Measurements from ENCODE around the gene STING1.

DNA sequence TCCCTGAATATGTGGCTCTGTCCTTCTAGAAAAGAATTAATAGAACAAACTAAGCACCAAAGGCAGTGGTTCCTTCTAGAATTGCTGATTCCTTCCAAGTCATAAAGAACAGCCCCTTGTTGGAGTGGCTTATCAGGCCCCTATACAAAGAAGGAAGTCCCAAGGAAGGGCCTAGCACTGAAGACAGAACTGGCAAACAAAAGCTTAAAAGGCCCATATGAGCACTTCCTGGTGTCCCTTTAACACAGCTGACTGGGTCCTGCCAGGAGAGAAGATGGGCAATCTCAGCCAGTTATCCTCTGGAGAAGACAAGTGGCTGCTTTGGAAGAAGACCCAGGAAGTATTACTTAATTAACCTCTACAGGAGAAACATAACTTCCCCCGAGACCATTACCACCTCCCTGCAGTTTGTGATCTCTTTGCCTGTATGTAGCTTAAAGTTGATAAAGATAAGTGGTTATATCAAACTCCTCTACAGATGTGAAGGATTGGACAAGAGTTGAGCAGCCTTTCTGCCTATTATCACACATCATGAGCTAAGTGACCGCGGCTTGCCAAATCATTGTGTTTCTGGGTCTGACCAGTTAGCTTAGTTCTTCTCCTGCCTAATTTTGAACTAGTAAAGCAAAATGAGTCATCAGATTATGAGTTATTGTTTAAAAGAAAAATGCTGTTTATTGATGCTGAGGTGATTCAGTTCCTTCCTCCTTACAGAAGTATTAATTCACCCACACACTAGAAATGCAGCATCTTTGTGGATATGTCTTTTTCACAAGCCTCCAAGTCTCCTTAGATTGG, 13.3 kb upstream of the STING1 start:
- TF ChIP-seq ATF3 (IDR thresholded peaks at IDR 0.05; ENCODE audit: insufficient read depth, low read depth, low read length) (no peak), CHD1 (IDR thresholded peaks at IDR 0.05; ENCODE audit: low read depth, low read length) (no peak), POLR2A (IDR thresholded peaks at IDR 0.05; ENCODE audit: control extremely low read depth in 1 of 2, low read depth in 2 of 2, low read length in 2 of 2) (no peak), CTCF (IDR thresholded peaks at IDR 0.05; ENCODE audit: control extremely low read depth in 1 of 3, insufficient read depth in 1 of 3, low read depth in 1 of 3, low read length in 3 of 3) (no peak), GABPA (IDR thresholded peaks at IDR 0.05; ENCODE audit: borderline replicate concordance, insufficient read depth, low read length) (no peak), RFX5 (IDR thresholded peaks at IDR 0.05; ENCODE audit: borderline replicate concordance, low read depth, low read length) (no peak), RNF2 (IDR thresholded peaks at IDR 0.05; ENCODE audit: borderline replicate concordance, low read depth, low read length, missing control alignments, poor library complexity, severe bottlenecking) (no peak), PHF8 (conservative IDR thresholded peaks at IDR 0.05; ENCODE audit: low read depth, low read length) (no peak), TAF1 (IDR thresholded peaks at IDR 0.05; ENCODE audit: low read depth, low read length) (no peak), POU5F1 (IDR thresholded peaks at IDR 0.05; ENCODE audit: low read depth, low read length) (no peak), CBX8 (IDR thresholded peaks at IDR 0.05; ENCODE audit: borderline replicate concordance, low read depth, low read length) (no peak), EZH2 (IDR thresholded peaks at IDR 0.05; ENCODE audit: low read depth, low read length, severe bottlenecking) (no peak)
